ENCODE measurements around the gene TP53INP2. TPM values are rescaled to one million over a fixed set of nuclear protein-coding genes. Genes with fewer than 3 reads are reported as not detected.

TP53INP2 gene
- total RNA-seq, 1 donor from 2014 or later: 22.7 TPM

DNA sequence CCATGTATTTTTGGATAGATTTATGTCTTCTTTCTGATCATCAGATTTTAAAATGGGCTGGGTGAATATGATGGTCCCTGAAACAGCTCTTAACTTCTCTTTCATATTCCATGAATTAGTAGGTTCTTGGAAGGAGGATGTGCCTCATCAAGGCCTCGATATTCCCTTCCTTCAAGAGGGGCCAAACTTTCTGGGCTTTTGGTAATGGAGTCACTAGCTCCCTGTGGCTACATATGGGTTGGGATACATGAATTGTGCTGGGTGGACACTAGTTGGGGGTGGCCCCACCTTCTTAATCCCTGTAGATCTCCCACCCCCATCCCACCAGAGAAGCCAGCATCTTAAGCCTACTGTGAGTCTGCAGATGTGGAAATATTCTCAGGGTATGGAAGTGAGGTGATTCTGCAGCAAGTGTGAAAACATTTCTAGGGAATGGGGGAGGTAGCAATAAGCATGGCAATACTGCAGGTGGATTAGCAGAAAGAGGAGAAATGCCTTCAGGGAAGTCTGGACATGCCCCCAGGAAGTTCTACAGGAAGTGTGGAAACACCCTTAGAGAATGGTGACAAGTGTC is 2.2 kb downstream of the TP53INP2 start:
- no peaks in the 10 kb centered on the region for H3K27me3 ChIP-seq (ENCODE audit: insufficient read depth, low read length)
- H4K20me1 ChIP-seq (ENCODE audit: insufficient read depth, low read length): peaks cover 39% of the 10 kb centered on the region
- H3K9me3 ChIP-seq (ENCODE audit: insufficient read depth, low read depth, low read length): no peaks in the 10 kb centered on the region
- no peak overlapping the region for H2AFZ ChIP-seq (ENCODE audit: low read depth, low read length)
- no peaks in the 10 kb centered on the region for H3K36me3 ChIP-seq (ENCODE audit: insufficient read depth, low read length)
- H3K4me2 ChIP-seq (ENCODE audit: low read length): no peak overlapping the region
- H3K9me3 Mint-ChIP-seq (ENCODE audit: unreplicated experiment): no peaks in the 10 kb centered on the region
- peaks cover 8% of the 10 kb centered on the region for H3K4me1 Mint-ChIP-seq (ENCODE audit: low read depth, unreplicated experiment)
- no peak for TF ChIP-seq EZH2 (IDR thresholded peaks at IDR 0.05; ENCODE audit: insufficient read depth, low read length)
- TF ChIP-seq, protein P1, sequence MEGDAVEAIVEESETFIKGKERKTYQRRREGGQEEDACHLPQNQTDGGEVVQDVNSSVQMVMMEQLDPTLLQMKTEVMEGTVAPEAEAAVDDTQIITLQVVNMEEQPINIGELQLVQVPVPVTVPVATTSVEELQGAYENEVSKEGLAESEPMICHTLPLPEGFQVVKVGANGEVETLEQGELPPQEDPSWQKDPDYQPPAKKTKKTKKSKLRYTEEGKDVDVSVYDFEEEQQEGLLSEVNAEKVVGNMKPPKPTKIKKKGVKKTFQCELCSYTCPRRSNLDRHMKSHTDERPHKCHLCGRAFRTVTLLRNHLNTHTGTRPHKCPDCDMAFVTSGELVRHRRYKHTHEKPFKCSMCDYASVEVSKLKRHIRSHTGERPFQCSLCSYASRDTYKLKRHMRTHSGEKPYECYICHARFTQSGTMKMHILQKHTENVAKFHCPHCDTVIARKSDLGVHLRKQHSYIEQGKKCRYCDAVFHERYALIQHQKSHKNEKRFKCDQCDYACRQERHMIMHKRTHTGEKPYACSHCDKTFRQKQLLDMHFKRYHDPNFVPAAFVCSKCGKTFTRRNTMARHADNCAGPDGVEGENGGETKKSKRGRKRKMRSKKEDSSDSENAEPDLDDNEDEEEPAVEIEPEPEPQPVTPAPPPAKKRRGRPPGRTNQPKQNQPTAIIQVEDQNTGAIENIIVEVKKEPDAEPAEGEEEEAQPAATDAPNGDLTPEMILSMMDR (IDR thresholded peaks at IDR 0.05; ENCODE audit: insufficient read depth, low read depth, low read length): no peak
- DNase-seq (ENCODE audit: low read depth) (no peak), FAIRE-seq (no peak)
- H3K27ac ChIP-seq (ENCODE audit: low read depth, low read length): no peak overlapping the region
- H3K36me3 Mint-ChIP-seq (ENCODE audit: low read depth, unreplicated experiment): no peaks in the 10 kb centered on the region
- H3K4me3 ChIP-seq (ENCODE audit: insufficient read depth, low read depth, low read length): no peak overlapping the region
- peaks cover 24% of the 10 kb centered on the region for H3K4me1 ChIP-seq (ENCODE audit: insufficient read depth, low read length)
- H3K27me3 Mint-ChIP-seq (ENCODE audit: low read depth, unreplicated experiment): peaks cover 12% of the 10 kb centered on the region
- H3K27ac Mint-ChIP-seq (ENCODE audit: unreplicated experiment): peak overlapping the region; percentile 62
- H3K79me2 ChIP-seq (ENCODE audit: insufficient read depth, low read length): no peaks in the 10 kb centered on the region
- H3K4me3 Mint-ChIP-seq (ENCODE audit: unreplicated experiment): no peak overlapping the region
- H3K9ac ChIP-seq (ENCODE audit: low read length): no peak overlapping the region

DNA sequence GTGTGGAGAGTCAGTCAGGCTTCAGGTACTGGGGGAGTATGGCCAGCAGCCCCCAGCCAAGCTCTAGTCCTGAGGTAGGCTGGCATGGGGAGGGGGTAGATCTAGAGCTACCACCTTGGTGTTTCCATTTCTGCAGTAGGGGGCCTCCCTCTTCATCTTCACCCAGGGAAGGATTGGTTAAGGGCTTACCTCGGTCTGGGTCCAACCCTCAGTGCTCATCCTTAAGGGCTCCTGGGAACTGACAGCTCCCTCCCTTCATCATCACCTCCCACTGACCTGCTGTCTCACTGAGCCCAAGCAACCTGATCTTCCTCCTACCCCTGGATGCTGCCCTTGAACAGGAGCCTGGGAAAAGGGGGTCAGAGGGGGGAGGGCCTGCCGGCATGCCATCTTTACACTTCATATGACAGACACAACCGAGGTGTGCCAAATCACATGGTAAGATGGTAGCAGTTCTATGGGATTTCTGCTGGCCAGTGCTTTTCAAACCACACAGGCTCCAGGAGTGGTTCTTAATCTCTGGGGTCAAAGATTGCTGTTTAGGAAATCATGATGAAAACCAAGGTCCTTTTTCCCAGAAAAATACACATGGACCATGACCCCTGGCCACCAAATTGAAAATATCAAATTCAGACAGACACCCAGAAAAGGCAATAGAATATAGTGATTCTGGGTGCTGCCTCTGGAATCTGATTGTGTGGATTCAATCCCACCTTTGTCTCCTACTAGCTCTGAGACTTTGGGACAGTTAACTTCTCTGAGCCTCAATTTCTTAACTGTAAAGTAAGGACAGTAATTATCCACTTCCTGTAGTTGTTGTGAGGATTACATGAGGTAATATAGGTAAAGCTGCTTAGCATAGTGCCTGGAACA is 3.0 kb downstream of the TP53INP2 start:
- FAIRE-seq (no peak), DNase-seq (ENCODE audit: low read depth) (no peak)
- H3K9me3 ChIP-seq (ENCODE audit: insufficient read depth, low read depth, low read length): no peaks in the 10 kb centered on the region
- TF ChIP-seq, protein P1 (IDR thresholded peaks at IDR 0.05; ENCODE audit: insufficient read depth, low read depth, low read length): no peak
- TF ChIP-seq EZH2 (IDR thresholded peaks at IDR 0.05; ENCODE audit: insufficient read depth, low read length): no peak
- Mint-ChIP-seq H3K9me3 (ENCODE audit: unreplicated experiment) (no peaks in the 10 kb centered on the region), H3K4me3 (ENCODE audit: unreplicated experiment) (no peak overlapping the region), H3K27me3 (ENCODE audit: low read depth, unreplicated experiment) (peaks cover 6% of the 10 kb centered on the region), H3K4me1 (ENCODE audit: low read depth, unreplicated experiment) (peaks cover 8% of the 10 kb centered on the region), H3K36me3 (ENCODE audit: low read depth, unreplicated experiment) (no peaks in the 10 kb centered on the region), H3K27ac (ENCODE audit: unreplicated experiment) (peak overlapping the region; percentile 26)
- no peaks in the 10 kb centered on the region for H3K36me3 ChIP-seq (ENCODE audit: insufficient read depth, low read length)
- no peak overlapping the region for H3K4me3 ChIP-seq (ENCODE audit: insufficient read depth, low read depth, low read length)
- H2AFZ ChIP-seq (ENCODE audit: low read depth, low read length): no peak overlapping the region
- no peak overlapping the region for H3K27ac ChIP-seq (ENCODE audit: low read depth, low read length)
- H3K4me1 ChIP-seq (ENCODE audit: insufficient read depth, low read length): peaks cover 24% of the 10 kb centered on the region
- H4K20me1 ChIP-seq (ENCODE audit: insufficient read depth, low read length): peaks cover 43% of the 10 kb centered on the region
- no peak overlapping the region for H3K9ac ChIP-seq (ENCODE audit: low read length)
- H3K4me2 ChIP-seq (ENCODE audit: low read length): no peak overlapping the region
- H3K79me2 ChIP-seq (ENCODE audit: insufficient read depth, low read length): no peaks in the 10 kb centered on the region
- H3K27me3 ChIP-seq (ENCODE audit: insufficient read depth, low read length): no peaks in the 10 kb centered on the region

All from astrocyte (in vitro differentiated cells and primary cell).